Neural cell (in vitro differentiated cells): ENCODE measurements around the gene EFTUD2.
A peak's percentile ranks its signal among the peaks of the same experiment; 100 is the strongest.

ENCODE experiments used
- EP300 ChIP-seq: fragments of 450-650 bp; conservative IDR thresholded peaks from 2 replicates; pipeline ENCODE4 v1.6.1; 2014; ENCODE audit warnings: antibody characterized with exemption, mild to moderate bottlenecking, moderate library complexity; ENCODE audit not compliant: poor library complexity, severe bottlenecking
- EZH2 ChIP-seq: fragments of 200-600, 300-800 bp; shearing (Covaris generic), sonication (generic); IDR thresholded peaks from 2 replicates; pipeline ENCODE4 v1.6.1; 2014; ENCODE audit warnings: antibody characterized with exemption, low read length, borderline replicate concordance, mild to moderate bottlenecking; ENCODE audit not compliant: insufficient read depth, poor library complexity, severe bottlenecking
- POLR2AphosphoS5 ChIP-seq: IDR thresholded peaks from 2 replicates; pipeline ENCODE4 v1.6.1; 2012
- TF ChIP-seq, protein P1 (sequence below): fragments of 450-650 bp; IDR thresholded peaks from 2 replicates; pipeline ENCODE4 v1.5.1; 2014; ENCODE audit warnings: antibody characterized with exemption, mild to moderate bottlenecking, moderate library complexity; ENCODE audit not compliant: poor library complexity, severe bottlenecking

GRCh38 chr17:44919885-44920564 is 20.8 kb upstream of the EFTUD2 start:
- TF ChIP-seq, protein P1, sequence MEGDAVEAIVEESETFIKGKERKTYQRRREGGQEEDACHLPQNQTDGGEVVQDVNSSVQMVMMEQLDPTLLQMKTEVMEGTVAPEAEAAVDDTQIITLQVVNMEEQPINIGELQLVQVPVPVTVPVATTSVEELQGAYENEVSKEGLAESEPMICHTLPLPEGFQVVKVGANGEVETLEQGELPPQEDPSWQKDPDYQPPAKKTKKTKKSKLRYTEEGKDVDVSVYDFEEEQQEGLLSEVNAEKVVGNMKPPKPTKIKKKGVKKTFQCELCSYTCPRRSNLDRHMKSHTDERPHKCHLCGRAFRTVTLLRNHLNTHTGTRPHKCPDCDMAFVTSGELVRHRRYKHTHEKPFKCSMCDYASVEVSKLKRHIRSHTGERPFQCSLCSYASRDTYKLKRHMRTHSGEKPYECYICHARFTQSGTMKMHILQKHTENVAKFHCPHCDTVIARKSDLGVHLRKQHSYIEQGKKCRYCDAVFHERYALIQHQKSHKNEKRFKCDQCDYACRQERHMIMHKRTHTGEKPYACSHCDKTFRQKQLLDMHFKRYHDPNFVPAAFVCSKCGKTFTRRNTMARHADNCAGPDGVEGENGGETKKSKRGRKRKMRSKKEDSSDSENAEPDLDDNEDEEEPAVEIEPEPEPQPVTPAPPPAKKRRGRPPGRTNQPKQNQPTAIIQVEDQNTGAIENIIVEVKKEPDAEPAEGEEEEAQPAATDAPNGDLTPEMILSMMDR: peak; percentile 82
- TF ChIP-seq POLR2AphosphoS5: no peak
- TF ChIP-seq EZH2: no peak
- TF ChIP-seq EP300: no peak
